GM19240 (cell line): ENCODE data around the gene PCDHB3.
"Not testable (repeated sequence)": the region's sequence is repeated elsewhere in the genome, so short reads cannot be mapped to it uniquely, and the experiment has no call there.

ENCODE experiments used
- DNase-seq: peaks from one replicate; pipeline ENCODE4 v3.0.0; 2011; ENCODE audit warnings: low spot score; ENCODE audit not compliant: insufficient read length

The PCDHB3 gene

DNA sequence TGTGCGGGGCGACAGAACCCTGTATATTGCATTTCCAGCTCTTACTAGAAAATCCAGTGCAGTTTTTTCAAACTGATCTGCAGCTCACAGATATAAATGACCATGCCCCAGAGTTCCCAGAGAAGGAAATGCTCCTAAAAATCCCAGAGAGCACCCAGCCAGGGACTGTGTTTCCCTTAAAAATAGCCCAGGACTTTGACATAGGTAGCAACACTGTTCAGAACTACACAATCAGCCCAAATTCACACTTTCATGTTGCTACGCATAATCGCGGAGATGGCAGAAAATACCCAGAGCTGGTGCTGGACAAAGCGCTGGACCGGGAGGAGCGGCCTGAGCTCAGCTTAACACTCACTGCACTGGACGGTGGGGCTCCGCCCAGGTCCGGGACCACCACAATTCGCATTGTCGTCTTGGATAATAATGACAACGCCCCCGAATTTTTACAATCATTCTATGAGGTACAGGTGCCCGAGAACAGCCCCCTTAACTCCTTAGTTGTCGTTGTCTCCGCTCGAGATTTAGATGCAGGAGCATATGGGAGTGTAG lies 35.5 kb downstream of the PCDHB3 start:
- no peak for DNase-seq

DNA sequence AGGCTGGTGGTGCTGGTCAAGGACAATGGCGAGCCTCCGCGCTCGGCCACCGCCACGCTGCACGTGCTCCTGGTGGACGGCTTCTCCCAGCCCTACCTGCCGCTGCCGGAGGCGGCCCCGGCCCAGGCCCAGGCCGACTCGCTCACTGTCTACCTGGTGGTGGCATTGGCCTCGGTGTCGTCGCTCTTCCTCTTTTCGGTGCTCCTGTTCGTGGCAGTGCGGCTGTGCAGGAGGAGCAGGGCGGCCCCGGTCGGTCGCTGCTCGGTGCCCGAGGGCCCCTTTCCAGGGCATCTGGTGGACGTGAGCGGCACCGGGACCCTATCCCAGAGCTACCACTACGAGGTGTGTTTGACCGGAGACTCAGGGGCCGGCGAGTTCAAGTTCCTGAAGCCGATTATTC lies 37.1 kb downstream of the PCDHB3 start:
- DNase-seq = not testable (repeated sequence)

GRCh38 chr5:141149812-141150211 lies 49.5 kb downstream of the PCDHB3 start, which contains the start of gene PCDHB6:
Gene PCDHB6 (plus strand): TSS chr5:141150057. CDS start chr5:141150258, 201 bp downstream.
- no peak for DNase-seq

DNA sequence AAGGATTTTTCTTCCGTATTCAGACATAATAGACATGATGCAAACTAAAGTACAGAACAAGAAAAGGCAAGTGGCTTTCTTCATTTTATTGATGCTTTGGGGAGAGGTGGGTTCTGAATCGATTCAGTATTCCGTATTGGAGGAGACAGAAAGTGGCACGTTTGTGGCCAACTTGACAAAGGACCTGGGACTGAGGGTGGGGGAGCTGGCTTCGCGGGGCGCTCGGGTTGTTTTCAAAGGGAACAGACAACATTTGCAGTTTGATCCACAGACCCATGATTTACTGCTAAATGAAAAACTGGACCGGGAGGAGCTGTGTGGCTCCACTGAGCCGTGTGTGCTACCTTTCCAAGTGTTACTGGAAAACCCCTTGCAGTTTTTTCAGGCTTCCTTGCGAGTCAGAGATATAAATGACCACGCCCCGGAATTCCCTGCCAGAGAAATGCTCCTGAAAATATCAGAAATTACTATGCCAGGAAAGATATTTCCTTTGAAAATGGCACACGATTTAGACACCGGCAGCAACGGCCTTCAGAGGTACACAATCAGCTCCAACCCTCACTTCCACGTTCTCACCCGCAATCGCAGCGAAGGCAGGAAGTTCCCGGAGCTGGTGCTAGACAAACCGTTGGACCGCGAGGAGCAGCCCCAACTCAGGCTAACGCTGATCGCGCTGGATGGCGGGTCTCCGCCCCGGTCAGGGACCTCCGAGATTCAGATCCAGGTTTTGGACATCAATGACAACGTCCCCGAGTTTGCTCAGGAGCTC lies 50.1 kb downstream of the PCDHB3 start:
- DNase-seq = no peak

GRCh38 chr5:141150993-141151325 lies 50.7 kb downstream of the PCDHB3 start:
- no peak for DNase-seq

GRCh38 chr5:141151632-141152031 lies 51.4 kb downstream of the PCDHB3 start:
- not testable (repeated sequence) for DNase-seq

DNA sequence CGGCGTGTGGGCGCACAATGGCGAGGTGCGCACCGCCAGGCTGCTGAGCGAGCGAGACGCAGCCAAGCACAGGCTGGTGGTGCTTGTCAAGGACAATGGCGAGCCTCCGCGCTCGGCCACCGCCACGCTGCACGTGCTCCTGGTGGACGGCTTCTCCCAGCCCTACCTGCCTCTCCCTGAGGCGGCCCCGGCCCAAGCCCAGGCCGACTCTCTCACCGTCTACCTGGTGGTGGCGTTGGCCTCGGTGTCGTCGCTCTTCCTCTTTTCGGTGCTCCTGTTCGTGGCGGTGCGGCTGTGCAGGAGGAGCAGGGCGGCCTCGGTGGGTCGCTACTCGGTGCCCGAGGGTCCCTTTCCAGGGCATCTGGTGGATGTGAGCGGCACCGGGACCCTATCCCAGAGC lies 51.8 kb downstream of the PCDHB3 start:
- not testable (repeated sequence) for DNase-seq
